GM21423 (cell line): ENCODE measurements around the gene SMYD3.

Experiments used
- ATAC-seq: cut with Tn5 transposase; IDR thresholded peaks from one replicate; pipeline ENCODE4 v1.9.1; 2021; ENCODE audit warnings: mild to moderate bottlenecking, moderate library complexity; ENCODE audit not compliant: unreplicated experiment

Gene SMYD3

GRCh38 chr1:246317332-246318035, 189.6 kb downstream of the SMYD3 start:
- ATAC-seq = no peak

GRCh38 chr1:246311461-246311860, 195.6 kb downstream of the SMYD3 start:
- no peak for ATAC-seq

GRCh38 chr1:246309247-246309884, 197.7 kb downstream of the SMYD3 start:
- ATAC-seq = no peak

GRCh38 chr1:246308533-246309075, 198.5 kb downstream of the SMYD3 start:
- ATAC-seq = no peak

GRCh38 chr1:246306415-246307037, 200.6 kb downstream of the SMYD3 start:
- no peak for ATAC-seq

GRCh38 chr1:246304484-246305259, 202.4 kb downstream of the SMYD3 start:
- no peak for ATAC-seq

- no peak for ATAC-seq
Measured at GRCh38 chr1:246302711-246303317, 204.3 kb downstream of the SMYD3 start.

- no peak for ATAC-seq
Measured at GRCh38 chr1:246302251-246302625, 204.8 kb downstream of the SMYD3 start.

- ATAC-seq = no peak
Measured at GRCh38 chr1:246301553-246302250, 205.4 kb downstream of the SMYD3 start.

- ATAC-seq = no peak
Measured at GRCh38 chr1:246300626-246301549, 206.2 kb downstream of the SMYD3 start.

GRCh38 chr1:246297279-246298265, 209.5 kb downstream of the SMYD3 start:
- no peak for ATAC-seq

GRCh38 chr1:246295968-246296367, 211.1 kb downstream of the SMYD3 start:
- ATAC-seq = no peak

GRCh38 chr1:246295340-246295739, 211.7 kb downstream of the SMYD3 start:
- no peak for ATAC-seq

- no peak for ATAC-seq
Measured at GRCh38 chr1:246294263-246294662, 212.8 kb downstream of the SMYD3 start.

GRCh38 chr1:246293366-246294121, 213.5 kb downstream of the SMYD3 start:
- ATAC-seq = no peak

- ATAC-seq = no peak
Measured at GRCh38 chr1:246292571-246292970, 214.5 kb downstream of the SMYD3 start.

GRCh38 chr1:246291127-246291526, 216.0 kb downstream of the SMYD3 start:
- ATAC-seq = no peak
